Activated T-cell treated with anti-CD3 and anti-CD28 coated beads, Interleukin-2, amount 50 U/mL, for 24 hours (primary cell): ENCODE results near the gene VPS11.

ENCODE experiments used
- DNase-seq: peaks from one replicate; pipeline ENCODE4 v3.0.0-alpha.2; 2020
- H3K27ac Mint-ChIP-seq: 2 replicates; pipeline ENCODE4 v1.8.0; 2020; ENCODE audit warnings: mild to moderate bottlenecking, mixed read lengths
- H3K27me3 Mint-ChIP-seq: 2 replicates; pipeline ENCODE4 v1.8.0; 2020; ENCODE audit warnings: mixed read lengths
- H3K36me3 Mint-ChIP-seq: 2 replicates; pipeline ENCODE4 v1.8.0; 2020; ENCODE audit warnings: low read depth, mixed read lengths
- H3K4me1 Mint-ChIP-seq: 2 replicates; pipeline ENCODE4 v1.8.0; 2020; ENCODE audit warnings: low read depth, mixed read lengths
- H3K4me3 Mint-ChIP-seq: 2 replicates; pipeline ENCODE4 v1.8.0; 2020; ENCODE audit warnings: mild to moderate bottlenecking, moderate library complexity, mixed read lengths
- H3K9me3 Mint-ChIP-seq: 2 replicates; pipeline ENCODE4 v1.8.0; 2020; ENCODE audit warnings: mixed read lengths

The VPS11 gene

DNA sequence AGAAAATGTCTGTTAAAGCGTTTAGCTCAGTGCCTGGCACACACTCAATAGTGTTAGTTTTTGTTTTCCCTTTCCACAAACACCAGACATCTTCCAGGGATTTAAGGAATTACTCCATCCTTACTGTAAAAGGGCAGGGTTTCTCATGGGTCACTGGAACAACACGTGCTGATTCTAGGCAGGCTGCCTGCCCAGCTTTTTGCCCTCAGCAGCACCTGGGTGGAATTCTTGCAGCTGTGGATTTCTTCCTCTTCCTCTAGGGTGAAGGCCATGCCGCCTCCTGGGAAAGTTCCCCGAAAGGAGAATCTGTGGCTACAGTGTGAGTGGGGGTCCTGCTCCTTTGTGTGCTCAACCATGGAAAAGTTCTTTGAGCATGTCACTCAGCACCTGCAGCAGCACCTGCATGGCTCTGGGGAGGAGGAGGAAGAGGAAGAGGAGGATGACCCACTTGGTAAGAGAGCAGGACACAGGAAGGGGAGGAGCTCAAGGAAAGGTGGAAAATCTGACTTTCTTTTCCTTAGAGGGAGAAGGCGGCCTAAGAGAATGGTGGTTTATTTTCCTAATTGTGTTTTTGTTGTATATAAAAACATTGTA is 59.2 kb downstream of the VPS11 start:
- Mint-ChIP-seq H3K4me1 (peaks cover 24% of the 10 kb centered on the region), H3K4me3 (no peak overlapping the region), H3K27ac (peak overlapping the region; percentile 56), H3K36me3 (peaks cover 75% of the 10 kb centered on the region), H3K9me3 (no peaks in the 10 kb centered on the region), H3K27me3 (no peaks in the 10 kb centered on the region)
- no peak for DNase-seq

DNA sequence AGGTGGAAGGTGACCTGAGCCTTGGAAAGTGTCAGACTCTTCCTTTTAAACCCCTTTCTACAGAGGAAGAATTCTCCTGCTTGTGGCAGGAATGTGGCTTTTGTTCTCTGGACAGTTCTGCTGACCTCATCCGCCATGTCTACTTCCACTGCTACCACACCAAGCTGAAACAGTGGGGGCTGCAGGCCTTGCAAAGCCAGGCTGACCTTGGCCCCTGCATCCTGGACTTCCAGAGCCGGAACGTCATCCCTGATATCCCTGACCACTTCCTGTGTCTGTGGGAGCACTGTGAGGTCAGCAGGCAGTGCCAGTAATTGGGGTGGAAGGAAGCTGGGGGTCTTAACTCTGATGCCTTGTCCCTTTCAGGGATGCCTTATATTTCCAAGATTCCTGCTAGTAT is 63.0 kb downstream of the VPS11 start:
- no peak for DNase-seq
- Mint-ChIP-seq H3K36me3 (peaks cover 80% of the 10 kb centered on the region), H3K4me1 (peaks cover 10% of the 10 kb centered on the region), H3K9me3 (no peaks in the 10 kb centered on the region), H3K27me3 (no peaks in the 10 kb centered on the region), H3K4me3 (no peak overlapping the region), H3K27ac (no peak overlapping the region)
